ENCODE results near the gene TBR1.

Gene TBR1

DNA sequence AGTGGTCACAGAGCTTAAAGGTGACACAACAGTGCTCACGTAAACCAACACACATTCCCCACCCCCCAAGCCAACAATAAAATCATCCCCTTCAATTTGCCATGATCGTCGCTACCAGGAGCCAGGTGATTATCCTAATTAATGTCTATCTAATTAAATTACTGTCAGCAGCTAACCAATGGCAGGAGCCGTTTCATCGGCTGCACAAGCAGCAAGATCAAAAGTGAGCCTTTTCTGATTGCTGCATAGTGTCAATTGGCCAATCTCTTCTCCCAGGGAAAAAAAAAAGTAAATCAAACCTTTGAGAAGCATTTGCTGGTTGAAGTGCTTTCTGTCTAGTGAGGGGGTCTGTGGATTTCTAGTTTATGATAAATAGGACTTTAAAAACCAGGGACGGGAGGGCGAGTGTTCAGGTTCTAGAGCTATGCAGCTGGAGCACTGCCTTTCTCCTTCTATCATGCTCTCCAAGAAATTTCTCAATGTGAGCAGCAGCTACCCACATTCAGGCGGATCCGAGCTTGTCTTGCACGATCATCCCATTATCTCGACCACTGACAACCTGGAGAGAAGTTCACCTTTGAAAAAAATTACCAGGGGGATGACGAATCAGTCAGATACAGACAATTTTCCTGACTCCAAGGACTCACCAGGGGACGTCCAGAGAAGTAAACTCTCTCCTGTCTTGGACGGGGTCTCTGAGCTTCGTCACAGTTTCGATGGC, at the start of gene TBR1:
Gene TBR1, plus strand, starts transcription at position 311 of the 721 bp plus-strand sequence. Its CDS starts 114 bp downstream, at position 425.
- no peak for DNase-seq

GRCh38 chr2:161367675-161368074, 48.4 kb upstream of the TBR1 start:
- no peak for DNase-seq

DNA sequence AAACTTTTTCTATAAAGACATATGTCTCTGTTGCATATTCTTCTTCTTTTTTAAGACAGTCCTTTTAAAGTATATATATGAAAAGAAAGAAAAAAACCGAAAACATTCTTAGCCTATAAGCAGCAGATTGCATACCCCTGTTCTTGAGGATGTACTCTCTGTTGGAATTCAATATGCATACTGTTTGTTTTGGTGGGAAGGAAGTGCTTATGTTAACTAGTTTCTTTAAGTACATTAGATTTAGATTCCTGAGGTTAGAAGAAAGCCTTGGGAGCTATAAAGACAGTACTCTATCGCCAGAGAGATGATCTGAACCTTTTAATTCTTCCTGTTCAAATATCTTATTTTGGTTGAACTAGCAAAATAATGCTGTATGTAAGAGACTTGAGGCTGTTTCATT, 46.8 kb upstream of the TBR1 start:
- no peak for DNase-seq

- DNase-seq: no peak
These were observed 45.1 kb upstream of the TBR1 start for GRCh38 chr2:161370981-161371380.

DNA sequence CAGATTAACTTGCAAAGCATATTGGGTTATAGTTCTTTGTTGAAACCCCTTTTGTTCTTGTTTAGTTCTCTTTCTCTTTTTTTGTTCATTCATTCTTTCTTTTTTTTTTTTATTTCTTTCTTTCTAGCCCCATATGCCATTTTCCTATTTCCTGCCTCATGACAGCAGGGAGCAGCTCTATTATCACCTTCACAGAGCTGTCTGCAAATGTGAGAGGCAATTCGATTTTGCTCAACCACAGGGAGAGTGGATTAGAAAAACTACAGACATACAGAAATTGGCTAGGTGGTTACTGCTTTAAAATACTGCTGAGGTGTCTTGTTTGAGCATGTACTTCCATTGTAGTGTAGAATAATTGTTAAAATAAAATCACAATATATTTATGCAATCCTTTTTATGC, 44.2 kb upstream of the TBR1 start:
- no peak for DNase-seq

DNA sequence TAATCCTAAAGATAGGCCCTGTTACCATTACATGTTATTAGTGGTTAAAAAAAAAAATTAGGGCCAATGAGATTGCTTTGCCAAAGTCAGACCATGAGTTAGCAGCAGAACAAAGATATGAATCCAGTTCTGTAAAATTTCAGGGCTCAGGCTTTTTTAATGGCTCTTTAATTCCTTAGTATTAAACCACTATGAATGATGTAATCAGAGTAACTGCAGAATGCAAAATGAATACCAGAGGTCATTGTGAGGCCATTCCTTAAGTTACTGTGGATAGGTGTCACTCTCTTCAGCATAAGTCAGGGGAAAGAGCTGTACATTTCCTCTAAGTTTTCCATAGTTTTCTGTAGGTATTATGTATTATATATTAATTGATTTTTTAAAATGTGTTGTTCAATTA, 42.2 kb upstream of the TBR1 start:
- DNase-seq: no peak

GRCh38 chr2:161374446-161374845, 41.7 kb upstream of the TBR1 start:
- no peak for DNase-seq

DNA sequence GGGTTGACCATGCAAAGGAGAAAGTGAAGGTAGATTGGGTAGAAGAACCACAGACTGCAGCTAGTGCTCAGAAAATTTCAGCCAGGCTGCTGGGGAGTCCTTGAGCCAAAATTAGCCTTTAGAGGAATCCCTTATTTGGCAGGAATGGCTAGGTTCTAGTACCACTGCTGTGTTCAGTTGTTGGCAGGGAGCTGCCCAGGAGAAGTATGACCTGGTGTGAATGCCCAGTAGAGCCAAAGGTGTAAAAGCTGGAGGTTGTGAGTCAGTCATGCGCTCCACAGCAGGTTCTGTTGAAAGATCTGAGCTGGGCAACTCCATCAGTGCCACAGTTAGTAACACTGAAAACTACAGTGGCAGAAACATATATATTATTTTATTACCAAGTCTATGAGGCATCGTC, 36.4 kb upstream of the TBR1 start:
- DNase-seq: no peak

DNA sequence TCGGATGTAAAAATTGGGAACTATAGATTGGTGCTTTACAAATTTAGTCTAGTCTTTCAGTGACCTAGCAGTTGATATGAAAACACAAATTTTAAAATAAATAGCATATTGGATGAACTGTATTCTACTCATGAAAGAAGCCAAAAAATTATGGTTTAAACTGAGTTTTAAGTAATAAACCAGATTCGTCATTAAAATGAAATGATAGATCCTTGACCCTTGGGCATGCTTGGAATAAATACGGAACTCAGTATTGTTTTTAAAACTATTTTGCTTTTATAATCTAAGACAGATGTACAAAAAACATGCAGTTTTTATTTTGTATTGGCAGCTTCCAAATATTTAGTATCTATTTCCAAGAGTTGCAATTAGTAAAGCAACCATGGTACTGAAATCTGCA, 34.6 kb upstream of the TBR1 start:
- DNase-seq: no peak

DNA sequence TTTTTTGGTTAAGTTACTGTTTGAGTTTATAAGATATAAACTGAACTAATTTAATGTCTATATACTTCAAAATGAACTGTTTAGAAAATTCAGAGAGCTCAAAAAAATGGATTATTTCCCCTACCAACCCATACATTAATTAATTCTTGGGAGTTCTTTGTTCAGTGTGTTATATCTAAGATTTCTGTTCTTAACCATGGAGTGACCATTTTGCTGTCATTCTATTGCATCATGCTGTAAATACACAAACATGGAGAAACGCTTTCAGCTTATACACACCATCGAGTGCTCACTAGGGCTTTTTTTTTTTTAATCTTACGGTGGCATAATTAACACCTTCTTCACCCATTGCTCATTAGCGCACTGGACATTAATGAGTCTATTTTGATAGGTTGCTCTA, 33.4 kb upstream of the TBR1 start:
- no peak for DNase-seq

DNA sequence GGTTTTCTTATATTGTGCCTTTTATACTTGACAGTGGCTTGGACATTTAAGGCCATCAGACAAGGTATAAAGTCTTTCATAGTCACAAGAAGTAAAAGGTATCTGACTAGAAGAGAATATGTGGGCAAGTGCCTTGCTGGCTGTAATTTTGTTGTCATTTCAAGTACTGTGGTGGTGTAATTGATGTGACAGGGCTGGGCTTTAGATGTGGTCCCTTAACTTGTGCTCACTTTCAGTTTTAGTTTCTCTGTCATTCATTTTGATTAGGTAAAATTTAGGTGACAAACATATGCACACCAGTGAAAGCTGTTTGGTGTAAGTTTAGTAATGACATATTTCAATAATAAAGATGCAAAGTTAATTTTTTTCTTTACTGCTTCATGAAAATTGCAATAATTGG, 31.2 kb upstream of the TBR1 start:
- DNase-seq: peak; percentile 40

GRCh38 chr2:161386228-161386824, 29.8 kb upstream of the TBR1 start:
- DNase-seq: no peak

DNA sequence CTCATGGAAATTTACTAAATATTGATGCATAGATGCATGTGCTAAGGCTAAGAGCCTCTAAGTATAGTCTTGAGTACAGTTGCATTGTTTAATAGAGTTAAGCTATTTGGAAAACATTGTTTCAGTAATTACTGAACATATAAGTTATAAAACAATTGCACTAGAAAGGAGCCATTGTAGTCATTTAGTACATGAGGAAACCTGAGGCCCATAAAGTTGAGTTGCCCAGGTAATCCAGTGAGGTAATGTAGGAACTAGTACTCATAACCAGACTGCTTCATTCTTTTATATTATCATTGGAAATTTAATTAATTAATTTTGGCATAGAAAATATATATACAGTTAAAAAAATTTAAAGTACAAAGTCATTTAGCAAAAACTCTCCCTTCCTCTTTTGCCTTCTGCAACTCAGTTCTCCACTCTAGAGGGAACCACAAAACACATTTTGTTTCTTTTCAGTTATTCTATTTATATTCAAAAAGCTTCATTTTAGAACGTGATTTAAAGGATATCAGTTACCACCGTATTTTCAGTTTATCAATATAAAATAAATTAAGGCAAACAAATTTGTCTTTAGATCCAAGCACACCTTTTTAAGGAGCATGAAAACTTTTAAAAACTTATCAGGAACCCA, 27.8 kb upstream of the TBR1 start:
- no peak for DNase-seq

DNA sequence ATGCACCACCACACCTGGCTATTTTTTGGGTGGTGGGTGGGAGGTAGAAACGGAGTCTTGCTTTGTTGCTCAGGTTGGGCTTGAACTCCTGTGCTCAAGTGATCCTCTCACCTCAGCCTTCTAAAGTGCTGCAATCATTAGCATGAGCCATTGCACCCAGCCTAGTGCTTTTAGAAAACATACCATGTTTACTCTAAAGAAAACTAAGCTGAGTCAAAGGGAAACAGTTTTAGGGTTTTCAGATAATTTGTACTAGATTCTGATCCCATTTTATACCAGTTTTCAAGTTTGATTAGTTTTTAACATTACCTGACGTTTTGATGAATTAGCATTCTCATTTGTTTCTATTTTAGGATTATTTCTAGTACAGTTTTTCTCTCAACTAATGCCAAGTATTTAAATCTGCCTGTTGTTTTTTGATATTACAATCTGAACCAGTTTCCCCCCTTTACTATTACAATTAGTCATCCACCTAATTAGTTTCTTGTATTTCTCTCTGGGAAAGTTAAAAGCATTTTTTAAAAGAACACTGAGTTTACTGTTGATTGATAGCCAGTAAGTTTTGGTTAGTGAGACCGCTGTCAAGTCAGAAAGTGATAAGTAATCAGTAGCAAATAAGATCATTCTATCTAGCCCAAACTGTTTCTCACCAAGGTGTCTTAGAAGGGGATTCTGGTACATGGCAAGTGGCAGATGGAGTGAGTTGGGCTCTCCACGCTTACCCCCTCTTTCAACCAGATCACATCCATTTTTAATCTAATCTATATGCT, 24.2 kb upstream of the TBR1 start:
- DNase-seq: no peak

GRCh38 chr2:161400076-161400475, 16.0 kb upstream of the TBR1 start:
- DNase-seq: no peak

- no peak for DNase-seq
These were observed 13.8 kb upstream of the TBR1 start for GRCh38 chr2:161402297-161402696.

GRCh38 chr2:161406316-161406715, 9.8 kb upstream of the TBR1 start:
- DNase-seq: no peak

GRCh38 chr2:161407597-161407996, 8.5 kb upstream of the TBR1 start:
- DNase-seq: no peak

GRCh38 chr2:161409308-161409907, 6.7 kb upstream of the TBR1 start:
- DNase-seq: no peak

- no peak for DNase-seq
These were observed 3.8 kb upstream of the TBR1 start for GRCh38 chr2:161412346-161412745.

DNA sequence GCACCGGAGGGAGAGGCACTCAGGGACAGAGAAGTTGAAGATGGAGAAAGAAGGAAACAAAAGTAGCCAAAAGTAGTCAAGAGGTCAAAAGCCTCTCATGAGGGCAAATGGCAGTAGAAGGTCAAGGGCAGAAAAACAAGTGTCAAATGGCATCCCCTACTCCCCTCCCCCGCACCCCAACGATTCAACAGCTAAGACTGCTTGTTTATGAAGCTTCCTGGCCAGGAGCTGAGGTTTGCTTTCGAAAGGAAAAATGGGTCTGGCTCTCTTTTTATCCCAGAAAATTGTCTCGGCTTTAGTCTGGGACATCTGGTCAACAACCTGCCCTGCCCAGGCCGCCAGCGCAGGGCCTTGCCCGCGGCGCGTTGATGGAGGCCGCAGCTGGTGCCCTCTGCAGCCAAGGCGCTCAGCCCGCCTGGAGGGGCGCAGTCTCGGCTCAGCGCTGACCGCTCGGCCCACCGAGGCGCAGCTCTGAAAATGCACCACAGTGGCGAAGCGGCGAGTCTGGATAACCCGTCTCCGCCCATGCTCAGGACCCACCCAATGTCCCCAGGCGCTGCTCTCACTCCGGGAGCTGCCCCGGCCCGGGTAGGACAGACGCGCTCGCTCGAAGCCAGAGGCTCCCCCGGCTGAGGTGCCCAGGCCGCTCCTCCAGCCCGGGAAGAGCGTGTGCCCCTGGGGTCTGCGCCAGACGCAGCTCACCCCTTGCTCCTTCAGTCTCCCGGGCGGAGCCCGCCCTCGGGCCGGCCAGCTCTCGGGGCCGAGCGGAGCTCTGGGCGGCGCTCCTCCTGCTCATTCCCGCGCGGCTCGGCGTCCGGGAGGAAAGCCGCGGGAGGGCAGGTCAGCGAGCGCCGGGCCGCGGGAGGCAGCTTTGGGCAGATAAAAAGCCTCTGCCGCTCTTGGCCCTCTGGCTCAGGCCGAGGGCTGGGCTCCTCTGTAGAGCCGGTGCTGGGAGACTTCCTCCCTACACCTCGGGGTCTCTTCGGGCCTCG, 1.8 kb upstream of the TBR1 start:
- DNase-seq: no peak

Data from CD4-positive, alpha-beta T cell treated with Interleukin-17A for 1 hour (primary cell).